Measurements from ENCODE around the gene DGAT2.

DNA sequence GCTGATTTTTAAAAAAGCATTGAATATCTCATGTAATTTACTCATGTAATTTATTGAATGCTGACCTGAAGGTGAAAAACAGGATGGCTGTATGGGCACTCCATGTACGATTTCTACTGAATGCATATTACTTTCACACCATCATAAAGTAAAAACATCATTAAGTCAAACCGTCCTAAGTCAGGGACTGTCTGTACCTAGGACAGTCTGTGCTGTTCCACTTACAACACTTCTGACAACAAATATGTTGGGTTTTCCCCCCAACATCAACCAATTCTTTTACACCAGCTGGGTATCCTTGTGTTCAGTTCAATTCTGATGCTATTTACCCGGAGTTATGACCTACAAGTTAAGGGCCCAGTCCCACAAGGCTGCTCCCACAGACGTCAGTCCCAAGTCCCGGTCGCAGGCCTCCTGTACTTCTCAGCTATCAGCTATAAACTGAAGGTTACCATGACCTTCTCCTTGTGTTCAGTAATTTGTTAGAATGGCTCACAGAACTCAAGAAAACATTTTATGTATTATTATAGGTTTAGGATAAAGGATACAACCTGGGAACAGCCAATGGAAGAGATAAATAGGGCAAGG, 63.4 kb downstream of the DGAT2 start:
- TF ChIP-seq, protein P1, sequence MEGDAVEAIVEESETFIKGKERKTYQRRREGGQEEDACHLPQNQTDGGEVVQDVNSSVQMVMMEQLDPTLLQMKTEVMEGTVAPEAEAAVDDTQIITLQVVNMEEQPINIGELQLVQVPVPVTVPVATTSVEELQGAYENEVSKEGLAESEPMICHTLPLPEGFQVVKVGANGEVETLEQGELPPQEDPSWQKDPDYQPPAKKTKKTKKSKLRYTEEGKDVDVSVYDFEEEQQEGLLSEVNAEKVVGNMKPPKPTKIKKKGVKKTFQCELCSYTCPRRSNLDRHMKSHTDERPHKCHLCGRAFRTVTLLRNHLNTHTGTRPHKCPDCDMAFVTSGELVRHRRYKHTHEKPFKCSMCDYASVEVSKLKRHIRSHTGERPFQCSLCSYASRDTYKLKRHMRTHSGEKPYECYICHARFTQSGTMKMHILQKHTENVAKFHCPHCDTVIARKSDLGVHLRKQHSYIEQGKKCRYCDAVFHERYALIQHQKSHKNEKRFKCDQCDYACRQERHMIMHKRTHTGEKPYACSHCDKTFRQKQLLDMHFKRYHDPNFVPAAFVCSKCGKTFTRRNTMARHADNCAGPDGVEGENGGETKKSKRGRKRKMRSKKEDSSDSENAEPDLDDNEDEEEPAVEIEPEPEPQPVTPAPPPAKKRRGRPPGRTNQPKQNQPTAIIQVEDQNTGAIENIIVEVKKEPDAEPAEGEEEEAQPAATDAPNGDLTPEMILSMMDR (IDR thresholded peaks at IDR 0.05) = no peak
- no peak for TF ChIP-seq ZFX (IDR thresholded peaks at IDR 0.05; ENCODE audit: borderline replicate concordance)
